H54 (cell line): ENCODE data around the gene SSB.
"Not testable (repeated sequence)": the region's sequence is repeated elsewhere in the genome, so short reads cannot be mapped to it uniquely, and the experiment has no call there.

Experiments
- DNase-seq: peaks from one replicate; pipeline ENCODE4 v3.0.0; 2011; ENCODE audit warnings: low spot score, mixed read lengths; ENCODE audit not compliant: insufficient read length
- FAIRE-seq: peaks from 3 replicates; lab custom pipeline; 2011; peaks lifted over from hg19 to GRCh38; lab: Jason Lieb, UNC
- POLR2A ChIP-seq: IDR thresholded peaks from 2 replicates; pipeline ENCODE4 v1.6.1; 2011; ENCODE audit warnings: low read depth, mild to moderate bottlenecking, low read length

Gene SSB

GRCh38 chr2:169798718-169799592 is at the start of gene SSB:
Gene SSB, plus strand, starts transcription at chr2:169798871. Its CDS starts 2,090 bp downstream, at chr2:169800961.
- DNase-seq (peak; percentile 88), FAIRE-seq (peak; percentile 95)
- TF ChIP-seq POLR2A = peak; percentile 84

DNA sequence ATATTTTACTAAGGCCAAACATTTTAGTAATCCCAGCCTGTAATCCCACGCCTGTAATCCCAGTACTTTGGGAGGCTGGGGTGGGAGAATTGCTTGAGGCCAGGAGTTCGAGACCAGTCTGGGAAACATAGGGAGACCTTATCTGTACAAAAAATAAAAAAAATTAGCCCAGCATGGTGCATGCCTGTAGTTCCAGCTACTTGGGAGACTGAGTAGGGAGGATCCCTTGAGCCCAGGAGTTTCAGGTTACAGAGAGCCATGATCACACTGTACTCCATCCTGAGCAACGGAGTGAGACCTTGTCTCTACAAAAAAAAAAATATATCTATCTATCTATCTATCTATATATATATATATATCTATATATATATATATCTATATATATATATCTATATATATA is 45.9 kb upstream of the SSB start:
- no peak for DNase-seq
- TF ChIP-seq POLR2A = no peak
- FAIRE-seq = no peak

DNA sequence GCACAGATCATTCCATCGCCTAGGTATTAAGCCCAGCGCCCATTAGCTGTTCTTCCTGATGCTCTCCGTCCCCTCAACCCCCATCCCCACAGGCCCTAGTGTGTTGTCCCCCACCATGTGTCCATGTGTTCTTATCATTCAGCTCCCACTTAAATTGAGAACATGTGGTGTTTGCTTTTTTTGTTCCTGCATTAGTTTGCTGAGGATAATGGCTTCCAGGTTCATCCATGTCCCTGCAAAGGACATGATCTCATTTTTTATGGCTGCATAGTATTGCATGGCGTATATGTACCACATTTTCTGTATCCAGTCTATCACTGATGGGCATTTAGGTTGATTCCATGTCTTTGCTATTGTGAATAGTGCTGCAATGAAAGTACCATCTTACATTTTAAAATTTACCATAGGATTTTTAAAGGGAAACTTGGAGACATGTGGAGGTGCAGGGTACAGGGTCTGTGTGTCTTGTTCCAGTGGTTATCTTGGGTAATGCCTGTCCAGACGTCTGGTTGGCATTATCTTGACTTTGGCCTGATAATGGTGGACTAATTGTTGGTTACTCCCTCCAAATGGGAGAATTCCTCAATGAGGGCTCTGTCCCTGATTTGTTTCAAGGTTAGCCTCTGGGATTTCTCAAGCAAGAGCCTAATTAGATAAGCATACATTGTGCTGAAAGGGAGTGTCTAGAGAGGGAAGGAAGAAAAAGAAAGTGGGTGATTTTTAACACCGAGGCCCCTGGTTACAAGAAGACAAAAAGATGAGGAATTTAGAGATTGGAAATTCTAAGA is 43.4 kb upstream of the SSB start:
- DNase-seq = no peak
- no peak for TF ChIP-seq POLR2A
- no peak for FAIRE-seq

- FAIRE-seq = no peak
- no peak for DNase-seq
- TF ChIP-seq POLR2A = no peak
Measured at GRCh38 chr2:169756342-169756741, 42.3 kb upstream of the SSB start.

DNA sequence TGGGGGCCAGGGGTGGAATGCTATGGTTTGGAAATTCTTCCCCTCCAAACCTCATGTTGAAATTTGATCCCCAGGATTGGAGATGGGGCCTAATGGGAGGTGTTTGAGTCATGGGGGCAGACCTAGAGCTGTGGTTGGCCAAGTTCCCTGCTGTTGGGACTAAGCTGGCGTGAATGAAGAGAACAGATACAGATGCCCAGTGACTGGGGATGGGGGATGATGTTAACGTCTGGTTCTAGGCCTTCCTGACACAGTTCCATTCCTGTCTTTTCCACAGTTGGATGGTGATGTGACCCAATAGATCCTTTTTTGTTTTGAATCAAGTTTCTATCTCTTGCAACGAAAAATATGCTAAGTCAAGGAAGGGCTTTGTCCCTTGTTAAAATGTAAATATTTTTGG is 41.3 kb upstream of the SSB start:
- DNase-seq (no peak), FAIRE-seq (no peak)
- TF ChIP-seq POLR2A = no peak

GRCh38 chr2:169757778-169758177 is 40.9 kb upstream of the SSB start:
- FAIRE-seq = no peak
- no peak for DNase-seq
- TF ChIP-seq POLR2A = no peak

DNA sequence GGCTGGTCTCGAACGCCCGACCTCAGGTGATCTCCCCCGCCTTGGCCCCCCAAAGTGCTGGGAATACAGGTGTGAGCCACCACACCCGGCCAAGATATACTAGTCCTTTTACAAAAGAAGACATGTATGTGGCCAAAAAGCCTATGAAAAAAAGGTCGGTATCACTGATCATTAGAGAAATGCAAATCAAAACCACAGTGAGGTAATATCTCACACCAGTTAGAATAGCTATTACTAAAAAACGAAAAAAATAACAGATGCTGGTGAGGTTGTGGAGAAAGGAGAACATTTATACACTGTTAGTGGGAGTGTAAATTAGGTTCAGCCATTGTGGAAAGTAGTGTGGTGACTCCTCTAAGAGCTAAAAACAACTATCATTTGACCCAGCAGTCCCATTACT is 38.7 kb upstream of the SSB start:
- no peak for TF ChIP-seq POLR2A
- FAIRE-seq (no peak), DNase-seq (no peak)

GRCh38 chr2:169760798-169761197 is 37.9 kb upstream of the SSB start:
- not testable (repeated sequence) for DNase-seq, FAIRE-seq

- FAIRE-seq = no peak
- no peak for DNase-seq
- no peak for TF ChIP-seq POLR2A
Measured at GRCh38 chr2:169761251-169761969, 37.3 kb upstream of the SSB start.

DNA sequence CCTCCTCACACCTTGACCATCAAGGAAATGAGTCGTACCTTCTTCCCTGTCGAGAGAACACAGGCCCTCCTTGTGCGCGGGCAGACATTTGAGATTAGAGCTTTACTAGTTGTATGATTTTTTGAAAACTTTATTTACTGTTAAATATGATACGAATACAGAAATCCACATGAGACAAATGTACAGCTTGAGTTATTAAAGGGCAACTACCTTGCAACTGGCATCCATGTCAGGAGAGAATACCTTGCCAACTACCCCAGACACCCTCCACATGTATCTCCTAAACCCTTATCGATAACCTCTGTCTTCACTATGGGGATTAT is 36.7 kb upstream of the SSB start:
- no peak for DNase-seq
- no peak for FAIRE-seq
- no peak for TF ChIP-seq POLR2A

DNA sequence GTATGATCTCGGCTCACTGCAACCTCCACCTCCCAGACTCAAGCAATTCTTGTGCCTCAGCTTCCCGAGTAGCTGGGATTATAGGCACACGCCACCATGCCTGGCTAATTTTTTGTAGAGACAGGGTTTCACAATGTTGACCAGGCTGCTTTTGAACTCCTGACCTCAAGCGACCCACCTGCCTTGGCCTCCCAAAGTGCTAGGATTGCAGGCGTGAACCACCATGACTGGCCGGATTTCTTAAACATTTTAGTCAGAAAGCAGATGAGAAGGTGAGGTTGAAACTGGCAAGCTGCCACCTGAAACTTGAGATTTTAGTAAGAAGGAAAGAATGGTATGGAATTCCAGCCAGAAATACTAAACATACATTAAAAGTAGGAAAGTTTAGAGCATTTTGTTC is 33.1 kb upstream of the SSB start:
- FAIRE-seq (no peak), DNase-seq (no peak)
- TF ChIP-seq POLR2A = no peak

- DNase-seq = peak; percentile 25
- peak; percentile 86 for FAIRE-seq
- TF ChIP-seq POLR2A = no peak
Measured at GRCh38 chr2:169767243-169767888, 31.3 kb upstream of the SSB start.

GRCh38 chr2:169768262-169768995 is 30.2 kb upstream of the SSB start:
- FAIRE-seq (no peak), DNase-seq (no peak)
- TF ChIP-seq POLR2A = no peak
